GM12878 (cell line): ENCODE data around the gene CDCA3. TPM values are rescaled to one million over a fixed set of nuclear protein-coding genes. Genes with fewer than 3 reads are reported as not detected.
A peak's percentile ranks its signal among the peaks of the same experiment; 100 is the strongest.

Experiments
- ATAC-seq: fragments of 200-7000 bp; cut with Tn5 transposase; 3 replicates; pipeline ENCODE4 v1.9.1; 2020; ENCODE audit warnings: mild to moderate bottlenecking, moderate library complexity
- BruUV-seq: library from RNA; stranded (reverse); fragments of 400-500 nt; replicated peaks from 2 replicates; lab custom pipeline; 2021; lab: Mats Ljungman, UMichigan
- CTCF ChIA-PET: fragments of 300-600 bp; sonication (Branson Sonifier 250); formaldehyde crosslinking; extraction: SDS; loops from one replicate; lab custom pipeline; 2021; ENCODE audit warnings: inconsistent platforms; lab: Yijun Ruan, JAX
- POLR2A ChIA-PET: fragments of 350-600 bp; formaldehyde crosslinking; extraction: SDS; loops from one replicate; lab custom pipeline; 2021; ENCODE audit warnings: inconsistent platforms; lab: Charles Lee
- RAD21 ChIA-PET: fragments of 300-600 bp; sonication (Branson Sonifier 250); formaldehyde crosslinking; loops from one replicate; lab custom pipeline; 2023; ENCODE audit warnings: antibody characterized with exemption; ENCODE audit not compliant: unreplicated experiment; lab: Charles Lee
- SMC1A ChIA-PET: fragments of 300-600 bp; sonication (Branson Sonifier 250); formaldehyde crosslinking; loops from one replicate; lab custom pipeline; 2023; ENCODE audit not compliant: unreplicated experiment, uncharacterized antibody; lab: Charles Lee
- DNase-seq: peaks from one replicate; pipeline ENCODE4 v3.0.0-alpha.2; 2011; ENCODE audit warnings: low read depth, low spot score
- FAIRE-seq: peaks from 3 replicates; lab custom pipeline; 2011; peaks lifted over from hg19 to GRCh38; lab: Jason Lieb, UNC
- H2AFZ ChIP-seq: 2 replicates; pipeline ENCODE4 v1.6.0; 2011; ENCODE audit warnings: low read depth, low read length, control low read depth; ENCODE audit not compliant: control insufficient read depth
- H3K27ac ChIP-seq: 2 replicates; pipeline ENCODE4 v1.5.1; 2011; ENCODE audit warnings: control low read depth; ENCODE audit not compliant: control insufficient read depth, insufficient read depth
- H3K27me3 ChIP-seq, 2 experiments: replicated peaks in 1 of 2; 2 replicates each; pipeline versions ENCODE4 v1.6.0 to v1.6.1; 2011; ENCODE audit warnings: low read length in 1 of 2; ENCODE audit not compliant: control insufficient read depth in 2 of 2, insufficient read depth in 2 of 2
- H3K36me3 ChIP-seq, 2 experiments: 2 replicates each; pipeline ENCODE4 v1.5.1; 2011; ENCODE audit warnings: low read length in 1 of 2; ENCODE audit not compliant: control insufficient read depth in 2 of 2, insufficient read depth in 2 of 2
- H3K4me1 ChIP-seq: 2 replicates; pipeline ENCODE4 v1.6.1; 2011; ENCODE audit warnings: mild to moderate bottlenecking, low read length, moderate library complexity, mixed read lengths; ENCODE audit not compliant: control insufficient read depth, insufficient read depth
- H3K4me2 ChIP-seq: 2 replicates; pipeline ENCODE4 v1.6.0; 2011; ENCODE audit warnings: control low read depth; ENCODE audit not compliant: control insufficient read depth, insufficient read depth
- H3K4me3 ChIP-seq: fragments of 200-600 bp; sonication (generic); 2 replicates; pipeline ENCODE4 v1.5.1; 2016
- H3K79me2 ChIP-seq: 2 replicates; pipeline ENCODE4 v1.6.0; 2011; ENCODE audit warnings: low read length; ENCODE audit not compliant: control insufficient read depth, insufficient read depth
- H3K9ac ChIP-seq: 2 replicates; pipeline ENCODE4 v1.8.0; 2011; ENCODE audit warnings: low read length, control low read depth, mixed read lengths; ENCODE audit not compliant: control insufficient read depth, insufficient read depth
- H3K9me3 ChIP-seq: replicated peaks from 3 replicates; pipeline ENCODE4 v1.5.1; 2011; ENCODE audit warnings: mild to moderate bottlenecking, low read length; ENCODE audit not compliant: control insufficient read depth, insufficient read depth
- H4K20me1 ChIP-seq: 2 replicates; pipeline ENCODE4 v1.6.0; 2011; ENCODE audit not compliant: control insufficient read depth, insufficient read depth
- BCLAF1 ChIP-seq: fragments of 450-650 bp; IDR thresholded peaks from 2 replicates; pipeline ENCODE4 v1.6.1; 2017; ENCODE audit warnings: antibody characterized with exemption, mild to moderate bottlenecking, moderate library complexity
- CHD2 ChIP-seq: IDR thresholded peaks from 2 replicates; pipeline ENCODE4 v1.6.1; 2011; ENCODE audit warnings: low read depth, low read length, improper control_type of control experiment, borderline replicate concordance
- CREM ChIP-seq: IDR thresholded peaks from 2 replicates; pipeline ENCODE4 v1.6.1; 2014; ENCODE audit warnings: antibody characterized with exemption, low read depth
- CTCF ChIP-seq, 3 experiments: IDR thresholded peaks in 2 of 3; conservative IDR thresholded peaks in 1 of 3; 2 replicates each; pipeline ENCODE4 v1.5.1; 2011; ENCODE audit warnings: low read depth in 3 of 3, low read length in 3 of 3, mild to moderate bottlenecking in 3 of 3, control low read depth in 2 of 3, moderate library complexity in 2 of 3, inconsistent platforms in 1 of 3, mixed read lengths in 1 of 3; ENCODE audit not compliant: control insufficient read depth in 2 of 3, insufficient read depth in 1 of 3; ENCODE audit errors: extremely low read depth in 1 of 3
- DPF2 ChIP-seq: fragments of 450-650 bp; IDR thresholded peaks from 2 replicates; pipeline ENCODE4 v1.6.1; 2017; ENCODE audit warnings: mild to moderate bottlenecking
- EZH2 ChIP-seq: IDR thresholded peaks from 2 replicates; pipeline ENCODE4 v1.6.1; 2012; ENCODE audit warnings: low read depth, mild to moderate bottlenecking, control low read depth, inconsistent platforms, low read length, borderline replicate concordance; ENCODE audit not compliant: control insufficient read depth
- FOS ChIP-seq: IDR thresholded peaks from 3 replicates; pipeline ENCODE4 v1.6.1; 2011; ENCODE audit warnings: borderline replicate concordance; ENCODE audit not compliant: insufficient read length; ENCODE audit errors: extremely low read depth
- IKZF2 ChIP-seq, 2 experiments: fragments of 450-650 bp; IDR thresholded peaks; 2 replicates each; pipeline ENCODE4 v1.6.1; 2017; ENCODE audit warnings: mild to moderate bottlenecking in 2 of 2, moderate library complexity in 2 of 2
- JUNB ChIP-seq: IDR thresholded peaks from 2 replicates; pipeline ENCODE4 v1.6.1; 2016; ENCODE audit warnings: antibody characterized with exemption, mild to moderate bottlenecking
- KAT2A ChIP-seq: conservative IDR thresholded peaks from 2 replicates; pipeline ENCODE4 v1.6.1; 2011; ENCODE audit warnings: low read depth, low read length; ENCODE audit not compliant: control insufficient read depth
- MXI1 ChIP-seq: fragments of 150-350 bp; IDR thresholded peaks from 2 replicates; pipeline ENCODE4 v1.6.1; 2011; ENCODE audit warnings: low read depth, mild to moderate bottlenecking, inconsistent platforms, low read length, improper control_type of control experiment
- SMAD1 ChIP-seq: fragments of 450-650 bp; IDR thresholded peaks from 2 replicates; pipeline ENCODE4 v1.6.1; 2018; ENCODE audit warnings: mild to moderate bottlenecking, low read depth; ENCODE audit not compliant: partially characterized antibody
- SREBF1 ChIP-seq: IDR thresholded peaks from 2 replicates; pipeline ENCODE4 v1.6.1; 2012; ENCODE audit warnings: mild to moderate bottlenecking, low read length
- TAF1 ChIP-seq: IDR thresholded peaks from 2 replicates; pipeline ENCODE4 v1.6.1; 2011; ENCODE audit warnings: mild to moderate bottlenecking, low read depth, low read length, borderline replicate concordance
- WRNIP1 ChIP-seq: IDR thresholded peaks from 2 replicates; pipeline ENCODE4 v1.6.1; 2011; ENCODE audit warnings: low read depth, low read length, improper control_type of control experiment, borderline replicate concordance
- ZSCAN29 ChIP-seq: fragments of 450-650 bp; IDR thresholded peaks from 2 replicates; pipeline ENCODE4 v1.6.1; 2017; ENCODE audit warnings: mild to moderate bottlenecking, moderate library complexity
- WGBS: methylation state at CpG from one replicate; pipeline ENCODE4 v1.1.6; 2016; ENCODE audit warnings: low lambda C conversion rate; ENCODE audit not compliant: insufficient replicate concordance, insufficient coverage; ENCODE audit errors: missing lambda C conversion rate; 5-methylcytosine and 5-hydroxymethylcytosine counted together
- in situ Hi-C: fragments of 300-500 bp; cut with MboI; formaldehyde crosslinking; loops from 9 replicates; pipeline ENCODE4 v1.14.3; 2018; ENCODE audit warnings: mixed read lengths
- intact Hi-C: fragments of 100-400 bp; cut with micrococcal nuclease; formaldehyde crosslinking; loops from one replicate; pipeline ENCODE4 v1.14.2; 2022; ENCODE audit not compliant: unreplicated experiment
- polyA plus RNA-seq, 11 experiments: library from polyadenylated mRNA; depleted of rRNA in 4 of 11; unstranded in 6 of 11; stranded (reverse) in 5 of 11; fragments of >200 nt; fragmentation: Nextera tagmentation in 4 of 11; fragmentation: Illumina TruSeq in 1 of 11; extraction: Ambion mirVana in 4 of 11; extraction: Trizol in 1 of 11; gene quantifications; 1 replicate in 1 of 11; 2 replicates in 10 of 11; pipeline versions ENCODE4 v1.2.1 to v1.2.3, GENCODE V29; 2011 to 2016; ENCODE audit warnings: inconsistent platforms in 2 of 11, missing spikeins in 2 of 11, low read depth in 1 of 11
- total RNA-seq, 4 experiments: library from RNA; depleted of rRNA in 3 of 4; stranded (reverse); fragments of >200 nt in 3 of 4; fragmentation: Illumina TruSeq in 1 of 4; extraction: Trizol in 1 of 4; gene quantifications; 2 replicates each; pipeline versions ENCODE4 v1.2.1 to v1.2.3, GENCODE V29; 2013 to 2021

The CDCA3 gene
- total and polyA plus RNA-seq, 10 of the 15 experiments (the other 5 are each of a cell fraction or from before 2014, with no cell fraction given): 34.5 to 148 (median 97.4) TPM

DNA sequence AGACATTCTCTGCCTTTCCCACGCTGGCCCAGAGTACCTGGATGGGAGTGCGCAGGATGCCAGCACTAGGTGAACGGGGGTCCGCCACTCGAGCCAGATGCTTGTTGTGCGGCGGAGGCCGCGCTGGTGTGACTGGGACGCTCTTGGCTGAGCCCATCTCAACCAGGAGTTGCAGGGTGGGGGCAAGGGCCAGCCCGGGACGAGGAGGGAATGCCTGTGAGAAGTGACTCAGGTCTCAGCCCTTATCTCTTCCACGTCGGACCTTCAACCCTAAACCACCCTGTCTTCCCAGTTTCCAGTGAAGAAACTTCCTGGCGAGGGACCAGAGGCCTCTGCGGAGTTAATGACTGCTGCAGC is 312 bp downstream of the CDCA3 start (continued):
- TF ChIP-seq CREM: no peak
- TF ChIP-seq CHD2: no peak
- TF ChIP-seq KAT2A: no peak
- TF ChIP-seq ZSCAN29: no peak
- no peak for TF ChIP-seq MXI1
- no peak for TF ChIP-seq EZH2

GRCh38 chr12:6849976-6850560 is 1.0 kb downstream of the CDCA3 start:
- H3K4me3 ChIP-seq: peak overlapping the region; percentile 60
- H3K9ac ChIP-seq: peak overlapping the region; percentile 71
- CTCF ChIA-PET: interaction anchor here (0.6 to 9.9 kb wide), 6 partner anchors 11 to 469 kb away, joined by 3 to 173 read pairs (median 3); partner anchors contain the start of genes SPSB2 and TPI1

More at GRCh38 chr12:6849976-6850560, 1.0 kb downstream of the CDCA3 start:
- no peak for ATAC-seq
- no peaks in the 10 kb centered on the region for H3K27me3 ChIP-seq
- peak overlapping the region; percentile 72 for H3K27ac ChIP-seq
- POLR2A ChIA-PET: interaction anchor here (0.6 to 8.9 kb wide), 13 partner anchors 8 to 222 kb away, joined by 3 to 84 read pairs (median 4); partner anchors contain the start of genes COPS7A, SPSB2 and TPI1
- no peak for DNase-seq
- no peak for TF ChIP-seq SREBF1
- no peak for TF ChIP-seq CTCF (IDR thresholded peaks at IDR 0.05 in 2 of 3, conservative IDR thresholded peaks at IDR 0.05 in 1 of 3; ENCODE audit: control insufficient read depth in 2 of 3, extremely low read depth in 1 of 3, insufficient read depth in 1 of 3, low read depth in 3 of 3, low read length in 3 of 3)
- TF ChIP-seq TAF1: no peak
- TF ChIP-seq SMAD1: no peak
- TF ChIP-seq BCLAF1: no peak
- no peak for TF ChIP-seq IKZF2 (IDR thresholded peaks at IDR 0.05)
- no peak for TF ChIP-seq DPF2
- no peak for TF ChIP-seq WRNIP1
- no peak for TF ChIP-seq FOS
- TF ChIP-seq JUNB: no peak
- TF ChIP-seq, all 136 proteins: peak for 0
- peaks cover 40% of the 10 kb centered on the region for H3K79me2 ChIP-seq
- in situ Hi-C loops (no loop called here), intact Hi-C loops (loop anchor here (5.0 kb wide), 1 partner anchor 163 kb away; the partner anchor contains the start of gene ZNF384)
- no peaks in the 10 kb centered on the region for H3K9me3 ChIP-seq
- H2AFZ ChIP-seq: no peak overlapping the region
- ChIA-PET RAD21 (interaction anchor here (1.6 to 5.6 kb wide), 4 partner anchors 23 to 97 kb away, joined by 4 to 41 read pairs (median 16); partner anchors contain the start of genes MLF2 and SPSB2), SMC1A (interaction anchor here (0.6 to 5.0 kb wide), 7 partner anchors 9 to 96 kb away, joined by 3 to 22 read pairs (median 3); partner anchors contain the start of genes GNB3, MLF2 and SPSB2)
- no peaks in the 10 kb centered on the region for H4K20me1 ChIP-seq
- 93% methylated on average over 10 of the region's 10 CpGs for WGBS
- peak overlapping the region; percentile 96 for H3K4me2 ChIP-seq
- peaks cover 28% of the 10 kb centered on the region for H3K4me1 ChIP-seq
- H3K36me3 ChIP-seq: peaks cover 0 to 15% of the 10 kb centered on the region in 2 experiments; a peak in 3 of 4 replicates
- no peak for FAIRE-seq
- no TSS peak for BruUV-seq
